ENCODE results near the gene SUGCT. TPM values are rescaled to one million over a fixed set of nuclear protein-coding genes. Genes with fewer than 3 reads are reported as not detected.

Gene SUGCT
- total and polyA plus RNA-seq, 9 of the 15 experiments (the other 6 are each of a cell fraction or from before 2014, with no cell fraction given): 0.58 to 2.5 (median 1.4) TPM

DNA sequence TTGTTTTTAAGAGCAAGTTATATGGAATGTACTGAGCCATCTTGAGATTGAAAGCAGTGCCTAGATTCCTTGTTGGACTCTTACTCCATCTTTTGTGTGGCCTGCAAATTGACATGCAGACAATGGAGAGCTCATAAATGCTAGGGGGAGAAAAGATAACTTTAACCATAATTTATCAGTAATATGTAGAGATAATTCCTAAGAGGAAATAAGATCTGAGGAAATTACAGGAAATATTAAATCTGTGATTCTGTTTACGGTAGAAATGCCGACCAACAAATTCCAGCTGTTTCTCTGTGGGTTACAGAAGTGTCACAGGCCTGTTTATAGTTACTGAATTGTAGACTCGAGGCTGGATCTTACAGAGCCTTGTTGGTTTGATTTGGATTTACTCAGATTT, 348.0 kb downstream of the SUGCT start (continued):
- TF ChIP-seq, protein P1, sequence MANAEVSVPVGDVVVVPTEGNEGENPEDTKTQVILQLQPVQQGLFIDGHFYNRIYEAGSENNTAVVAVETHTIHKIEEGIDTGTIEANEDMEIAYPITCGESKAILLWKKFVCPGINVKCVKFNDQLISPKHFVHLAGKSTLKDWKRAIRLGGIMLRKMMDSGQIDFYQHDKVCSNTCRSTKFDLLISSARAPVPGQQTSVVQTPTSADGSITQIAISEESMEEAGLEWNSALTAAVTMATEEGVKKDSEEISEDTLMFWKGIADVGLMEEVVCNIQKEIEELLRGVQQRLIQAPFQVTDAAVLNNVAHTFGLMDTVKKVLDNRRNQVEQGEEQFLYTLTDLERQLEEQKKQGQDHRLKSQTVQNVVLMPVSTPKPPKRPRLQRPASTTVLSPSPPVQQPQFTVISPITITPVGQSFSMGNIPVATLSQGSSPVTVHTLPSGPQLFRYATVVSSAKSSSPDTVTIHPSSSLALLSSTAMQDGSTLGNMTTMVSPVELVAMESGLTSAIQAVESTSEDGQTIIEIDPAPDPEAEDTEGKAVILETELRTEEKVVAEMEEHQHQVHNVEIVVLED (CRISPR knock-in tag; IDR thresholded peaks at IDR 0.05): no peak
- TF ChIP-seq BRD9 (IDR thresholded peaks at IDR 0.05; ENCODE audit: low read depth, partially characterized antibody): no peak
- TF ChIP-seq ZNF324 (CRISPR knock-in tag; IDR thresholded peaks at IDR 0.05): no peak
- TF ChIP-seq ZFP36 (IDR thresholded peaks at IDR 0.05; ENCODE audit: low read depth, low read length, partially characterized antibody): no peak
- TF ChIP-seq BACH1 (tag; IDR thresholded peaks at IDR 0.05): no peak
- TF ChIP-seq HMBOX1 (IDR thresholded peaks at IDR 0.05): no peak
- TF ChIP-seq HDAC1 (IDR thresholded peaks at IDR 0.05): no peak
- TF ChIP-seq MTF1 (CRISPR knock-in tag; IDR thresholded peaks at IDR 0.05; ENCODE audit: borderline replicate concordance): no peak

GRCh38 chr7:40483630-40484029, 348.8 kb downstream of the SUGCT start:
- Histone ChIP-seq H3K79me2 (ENCODE audit: control insufficient read depth, insufficient read depth, low read length) (no peaks in the 10 kb centered on the region), H3K9ac (ENCODE audit: insufficient read depth in 1 of 2, low read depth in 2 of 2, low read length in 2 of 2) (no peak overlapping the region), H3K36me3 (ENCODE audit: control insufficient read depth, insufficient read depth, low read length) (no peaks in the 10 kb centered on the region), H3K9me3 (replicated peaks; ENCODE audit: control insufficient read depth, insufficient read depth, low read depth, low read length) (no peaks in the 10 kb centered on the region), H3K27ac (ENCODE audit: extremely low read depth, low read depth, low read length) (no peak overlapping the region), H4K20me1 (replicated peaks; ENCODE audit: control insufficient read depth, insufficient read depth, low read length) (no peaks in the 10 kb centered on the region), H3K4me3 (no peak overlapping the region), H3K4me1 (replicated peaks in 1 of 2; ENCODE audit: control insufficient read depth in 2 of 2, insufficient read depth in 2 of 2, low read length in 2 of 2) (no peaks in the 10 kb centered on the region), H3K27me3 (ENCODE audit: control insufficient read depth in 2 of 2, insufficient read depth in 2 of 2, low read length in 2 of 2) (no peaks in the 10 kb centered on the region), H2AFZ (ENCODE audit: low read depth, low read length) (no peak overlapping the region), H3K9me1 (ENCODE audit: control insufficient read depth, insufficient read depth, low read length) (no peaks in the 10 kb centered on the region), H3K4me2 (ENCODE audit: insufficient read depth, low read length) (no peak overlapping the region)
- in situ Hi-C loops (cut with MboI) (no loop called here), intact Hi-C loops (cut with micrococcal nuclease) (no loop called here)
- DNase-seq (ENCODE audit: extremely low read depth in 1 of 4, low spot score in 3 of 4): no peak
- 0% methylated on average over 1 of the region's 1 CpG for WGBS (ENCODE audit: insufficient coverage, low coverage, missing lambda C conversion rate)
- no peak for FAIRE-seq
- ChIA-PET CTCF (ENCODE audit: low intra/inter-chr PET ratio) (no interaction called here), POLR2A (no interaction called here)
- BruUV-seq (replicated peaks): no TSS peak
- ATAC-seq: no peak
- TF ChIP-seq CTCF (IDR thresholded peaks at IDR 0.05 in 2 of 3, conservative IDR thresholded peaks at IDR 0.05 in 1 of 3; ENCODE audit: insufficient read depth in 2 of 3, low read depth in 1 of 3, low read length in 3 of 3): peak in 1 of 3 experiments; percentile 10; a peak in 1 of 6 replicates
- no peak for TF ChIP-seq ZNF436 (CRISPR knock-in tag; IDR thresholded peaks at IDR 0.05)

All from K562 (cell line).